HCT116 (cell line): ENCODE results near the gene PHF11. TPM values are rescaled to one million over a fixed set of nuclear protein-coding genes. Genes with fewer than 3 reads are reported as not detected.
A peak's percentile ranks its signal among the peaks of the same experiment; 100 is the strongest.
"Not testable (repeated sequence)": the region's sequence is repeated elsewhere in the genome, so short reads cannot be mapped to it uniquely, and the experiment has no call there.

Experiments used
- ATAC-seq: fragments of 200-7000 bp; cut with Tn5 transposase; 2 replicates; pipeline ENCODE4 v1.9.1; 2020; ENCODE audit warnings: mild to moderate bottlenecking, moderate library complexity
- BruUV-seq: library from RNA; stranded (reverse); fragments of 400-500 nt; replicated peaks from 2 replicates; lab custom pipeline; 2021; lab: Mats Ljungman, UMichigan
- CTCF ChIA-PET: fragments of 300-600 bp; sonication (Branson Sonifier 250); formaldehyde crosslinking; loops from one replicate; lab custom pipeline; 2021; ENCODE audit warnings: antibody characterized with exemption; lab: Charles Lee
- POLR2A ChIA-PET: fragments of 300-600, 350-600 bp; sonication (Branson Sonifier 250); formaldehyde crosslinking; loops from one replicate; lab custom pipeline; 2021; ENCODE audit warnings: antibody characterized with exemption; lab: Charles Lee
- RAD21 ChIA-PET, 2 experiments: fragments of 300-600 bp; sonication (Branson Sonifier 250); formaldehyde crosslinking; loops; one replicate each; lab custom pipeline; 2023; ENCODE audit warnings: low total read pairs in 2 of 2; ENCODE audit not compliant: uncharacterized antibody in 2 of 2, unreplicated experiment in 2 of 2, low non-redundant PET in 1 of 2; lab: Charles Lee
- DNase-seq: peaks from one replicate; pipeline ENCODE4 v3.0.0-alpha.2; 2010; ENCODE audit warnings: low read depth, low spot score
- H2AFZ ChIP-seq: fragments of 200-600 bp; shearing (Covaris generic), sonication (generic); 2 replicates; pipeline ENCODE4 v1.6.1; 2017; ENCODE audit warnings: low read depth, mixed run types, mixed read lengths, antibody characterized with exemption, low read length; ENCODE audit not compliant: poor library complexity, severe bottlenecking
- H3K27ac ChIP-seq: 2 replicates; pipeline ENCODE4 v1.5.1; 2012; ENCODE audit warnings: low read depth, low read length
- H3K27me3 ChIP-seq: fragments of 200-600 bp; sonication (generic); 2 replicates; pipeline ENCODE4 v1.6.1; 2016; ENCODE audit warnings: mixed run types, low read length, mixed read lengths; ENCODE audit not compliant: insufficient read depth
- H3K36me3 ChIP-seq, 2 experiments: fragments of 200-500 bp in 1 of 2; fragments of 200-600 bp in 1 of 2; sonication (Bioruptor generic) in 1 of 2; sonication (generic) in 1 of 2; 2 replicates each; pipeline versions ENCODE4 v1.5.1 to v1.6.1; 2014 to 2016; ENCODE audit warnings: low read length in 2 of 2, inconsistent platforms in 1 of 2, mixed read lengths in 1 of 2, mixed run types in 1 of 2; ENCODE audit not compliant: insufficient read depth in 2 of 2, control insufficient read depth in 1 of 2
- H3K4me1 ChIP-seq, 2 experiments: fragments of 200-600 bp in 1 of 2; sonication (generic) in 1 of 2; 2 replicates each; pipeline versions ENCODE4 v1.5.1 to v1.6.1; 2012 to 2017; ENCODE audit warnings: low read length in 2 of 2, inconsistent platforms in 1 of 2, mild to moderate bottlenecking in 1 of 2, mixed read lengths in 1 of 2, mixed run types in 1 of 2, moderate library complexity in 1 of 2; ENCODE audit not compliant: insufficient read depth in 2 of 2, control insufficient read depth in 1 of 2
- H3K4me2 ChIP-seq: fragments of 200-600 bp; sonication (generic); 2 replicates; pipeline ENCODE4 v1.6.1; 2017; ENCODE audit warnings: mixed run types, low read length, mixed read lengths
- H3K4me3 ChIP-seq, 2 experiments: fragments of 200-600 bp in 1 of 2; sonication (generic) in 1 of 2; replicated peaks in 1 of 2; 2 replicates each; pipeline ENCODE4 v1.5.1; 2011 to 2016; ENCODE audit warnings: low read length in 2 of 2, control low read depth in 1 of 2, low read depth in 1 of 2, mild to moderate bottlenecking in 1 of 2, mixed read lengths in 1 of 2, mixed run types in 1 of 2
- H3K79me2 ChIP-seq: fragments of 200-600 bp; sonication (generic); 2 replicates; pipeline ENCODE4 v1.6.1; 2017; ENCODE audit warnings: mild to moderate bottlenecking, mixed run types, low read length, moderate library complexity, mixed read lengths; ENCODE audit not compliant: insufficient read depth
- H3K9ac ChIP-seq: fragments of 200-600 bp; sonication (generic); 2 replicates; pipeline ENCODE4 v1.6.1; 2016; ENCODE audit warnings: low read length, mixed read lengths
- H3K9me2 ChIP-seq: fragments of 200-600 bp; sonication (generic), shearing (Covaris generic); 2 replicates; pipeline ENCODE4 v1.6.1; 2017; ENCODE audit warnings: mixed run types, mild to moderate bottlenecking, moderate library complexity; ENCODE audit not compliant: insufficient read depth
- H3K9me3 ChIP-seq, 2 experiments: fragments of 200-500 bp in 1 of 2; fragments of 200-600 bp in 1 of 2; sonication (Bioruptor generic) in 1 of 2; sonication (generic) in 1 of 2; 2 replicates each; pipeline ENCODE4 v1.6.1; 2014 to 2017; ENCODE audit warnings: low read length in 2 of 2, mixed read lengths in 2 of 2, inconsistent platforms in 1 of 2, low read depth in 1 of 2, mild to moderate bottlenecking in 1 of 2, mixed run types in 1 of 2, moderate library complexity in 1 of 2; ENCODE audit not compliant: control insufficient read depth in 1 of 2, insufficient read depth in 1 of 2
- H4K20me1 ChIP-seq: fragments of 200-600 bp; sonication (generic), shearing (Covaris generic); 2 replicates; pipeline ENCODE4 v1.6.1; 2017; ENCODE audit warnings: mixed run types, mild to moderate bottlenecking, moderate library complexity; ENCODE audit not compliant: insufficient read depth
- CBX3 ChIP-seq: IDR thresholded peaks from 2 replicates; pipeline ENCODE4 v1.6.1; 2012; ENCODE audit warnings: low read depth
- CEBPB ChIP-seq: IDR thresholded peaks from 2 replicates; pipeline ENCODE4 v1.6.1; 2012; ENCODE audit warnings: low read depth
- EGR1 ChIP-seq: IDR thresholded peaks from 2 replicates; pipeline ENCODE4 v1.6.1; 2012; ENCODE audit warnings: low read depth
- EZH2phosphoT487 ChIP-seq: fragments of 200-600 bp; IDR thresholded peaks from 2 replicates; pipeline ENCODE4 v1.6.1; 2018; ENCODE audit warnings: antibody characterized with exemption, borderline replicate concordance
- FOSL1 ChIP-seq: IDR thresholded peaks from 2 replicates; pipeline ENCODE4 v1.6.1; 2012; ENCODE audit warnings: low read depth
- JUND ChIP-seq: IDR thresholded peaks from 2 replicates; pipeline ENCODE4 v1.6.1; 2012
- POLR2A ChIP-seq: IDR thresholded peaks from 2 replicates; pipeline ENCODE4 v1.7.0; 2011; ENCODE audit warnings: borderline replicate concordance; ENCODE audit not compliant: insufficient read depth, insufficient read length; ENCODE audit errors: extremely low read depth
- TCF7L2 ChIP-seq: IDR thresholded peaks from 2 replicates; pipeline ENCODE4 v1.7.0; 2011; ENCODE audit warnings: borderline replicate concordance, inconsistent platforms; ENCODE audit not compliant: insufficient read depth, insufficient read length; ENCODE audit errors: extremely low read depth
- YY1 ChIP-seq: IDR thresholded peaks from 2 replicates; pipeline ENCODE4 v1.6.1; 2011; ENCODE audit warnings: low read length, low read depth, moderate library complexity, mild to moderate bottlenecking; ENCODE audit not compliant: insufficient replicate concordance; ENCODE audit errors: extremely low read depth
- ZFX ChIP-seq: fragments of 450-650 bp; IDR thresholded peaks from 2 replicates; pipeline ENCODE4 v1.6.1; 2017
- ZNF274 ChIP-seq: fragments of 200-500 bp; sonication (Bioruptor generic); IDR thresholded peaks from 2 replicates; pipeline ENCODE4 v1.6.1; 2014; ENCODE audit warnings: mild to moderate bottlenecking, low read depth, low read length, inconsistent platforms
- intact Hi-C: fragments of 100-400 bp; cut with micrococcal nuclease; formaldehyde crosslinking; loops from 2 replicates; pipeline ENCODE4 v1.10.0; 2022
- total RNA-seq: library from RNA; stranded (reverse); gene quantifications from one replicate; pipeline ENCODE4 v1.2.1, GENCODE V29; 2021; ENCODE audit not compliant: unreplicated experiment
- TF ChIP-seq, protein P1 (sequence below), 3 experiments: fragments of 200-600 bp in 1 of 3; sonication (generic) in 1 of 3; IDR thresholded peaks in 2 of 3; conservative IDR thresholded peaks in 1 of 3; 2 replicates each; pipeline ENCODE4 v1.5.1; 2012 to 2017; ENCODE audit warnings: low read depth in 2 of 3, low read length in 2 of 3, antibody characterized with exemption in 1 of 3, borderline replicate concordance in 1 of 3, control low read depth in 1 of 3, mild to moderate bottlenecking in 1 of 3, mixed read lengths in 1 of 3, mixed run types in 1 of 3, moderate library complexity in 1 of 3; ENCODE audit not compliant: insufficient read depth in 1 of 3

The PHF11 gene
- total RNA-seq, 1 experiment from 2014 or later, result 12.1 TPM

DNA sequence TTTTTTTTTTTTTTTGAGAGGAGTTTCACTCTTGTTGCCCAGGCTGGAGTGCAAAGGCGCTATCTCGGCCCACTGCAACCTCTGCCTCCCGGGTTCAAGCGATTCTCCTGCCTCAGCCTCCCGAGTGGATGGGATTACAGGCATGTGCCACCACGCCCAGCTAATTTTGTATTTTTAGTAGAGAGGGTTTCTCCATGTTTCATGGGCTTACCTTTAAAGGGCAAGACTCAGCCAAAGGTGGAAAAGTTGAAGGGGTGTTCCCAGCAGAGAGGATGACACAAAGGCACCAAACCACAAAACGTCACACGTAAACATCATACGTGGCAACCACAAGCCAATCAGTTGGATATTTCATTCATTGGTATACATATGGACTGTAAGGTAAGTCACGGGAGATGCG lies 1.1 kb downstream of the PHF11 start:
- not testable (repeated sequence) for BruUV-seq, ATAC-seq

DNA sequence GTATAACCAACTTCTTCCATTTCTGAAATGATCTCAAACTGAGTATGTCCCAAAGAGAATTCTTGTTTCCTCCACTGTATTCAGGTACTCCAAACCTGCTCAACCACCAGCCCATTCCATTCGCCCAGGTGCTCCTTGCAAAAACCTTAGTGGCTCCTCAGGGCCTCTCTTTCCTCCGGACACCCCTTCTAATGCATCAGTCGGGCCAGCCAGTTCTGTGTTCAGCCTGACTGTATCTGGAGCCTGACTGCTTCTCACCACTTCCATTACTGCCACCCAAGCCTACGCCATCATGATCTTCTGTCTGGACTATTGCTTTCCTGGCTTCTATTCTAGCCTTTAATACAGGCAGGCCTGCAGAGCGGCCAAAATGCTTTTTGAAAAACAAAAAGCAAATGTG lies 1.5 kb downstream of the PHF11 start:
- Histone ChIP-seq H2AFZ (no peak overlapping the region), H3K4me3 (no peak overlapping the region), H3K4me1 (peaks cover 11 to 21% of the 10 kb centered on the region in 2 experiments; a peak in 3 of 4 replicates), H3K27ac (no peak overlapping the region), H3K36me3 (no peaks in the 10 kb centered on the region), H3K27me3 (no peaks in the 10 kb centered on the region), H3K9me2 (no peaks in the 10 kb centered on the region), H3K79me2 (no peaks in the 10 kb centered on the region), H3K9me3 (no peaks in the 10 kb centered on the region)
- ATAC-seq, result no peak
- no peak for DNase-seq
- intact Hi-C loops, result no loop called here
- ChIA-PET CTCF (no interaction called here), RAD21 (no interaction called here)
- BruUV-seq, result TSS peak; percentile 42
- no peak for TF ChIP-seq JUND
- TF ChIP-seq, all 23 proteins: peak for 0
- Histone ChIP-seq H3K4me2 (no peak overlapping the region), H4K20me1 (no peaks in the 10 kb centered on the region), H3K9ac (no peak overlapping the region)
- POLR2A ChIA-PET, result no interaction called here

More for the DNA sequence above, 1.1 kb downstream of the PHF11 start:
- H3K27ac ChIP-seq, H3K36me3 ChIP-seq, H3K9ac ChIP-seq, H2AFZ ChIP-seq, H3K4me3 ChIP-seq, CTCF ChIA-PET, H3K9me2 ChIP-seq, H3K9me3 ChIP-seq, DNase-seq, intact Hi-C loops, H3K79me2 ChIP-seq, H3K4me2 ChIP-seq, H3K27me3 ChIP-seq, RAD21 ChIA-PET, H4K20me1 ChIP-seq: not testable (repeated sequence)
- POLR2A ChIA-PET, result interaction anchor here (1.3 kb wide), 1 partner anchor 31 kb away, joined by 3 read pairs; no protein-coding TSS in a partner anchor
- peaks cover 11 to 21% of the 10 kb centered on the region in 2 experiments; a peak in 3 of 4 replicates for H3K4me1 ChIP-seq

DNA sequence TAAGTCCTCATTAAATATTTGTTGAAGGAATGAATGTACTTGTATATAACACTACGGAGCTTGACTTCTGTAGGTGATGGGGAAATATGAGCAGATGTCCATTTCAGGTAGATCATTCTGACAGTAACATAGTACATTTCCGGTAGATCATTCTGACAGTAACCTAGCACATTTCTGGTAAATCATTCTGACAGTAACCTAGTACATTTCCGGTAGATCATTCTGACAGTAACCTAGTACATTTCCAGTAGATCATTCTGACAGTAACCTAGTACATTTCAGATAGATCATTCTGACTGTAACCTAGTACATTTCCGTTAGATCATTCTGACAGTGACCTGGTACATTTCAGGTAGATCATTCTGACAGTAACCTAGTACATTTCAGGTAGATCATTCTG lies 2.5 kb downstream of the PHF11 start:
- ATAC-seq, result no peak
- Histone ChIP-seq H3K4me2 (no peak overlapping the region), H3K9ac (no peak overlapping the region), H3K4me1 (peaks cover 11 to 21% of the 10 kb centered on the region in 2 experiments; a peak in 3 of 4 replicates), H3K27me3 (no peaks in the 10 kb centered on the region), H3K27ac (no peak overlapping the region), H3K79me2 (no peaks in the 10 kb centered on the region), H3K9me2 (no peaks in the 10 kb centered on the region), H3K4me3 (no peak overlapping the region), H2AFZ (no peak overlapping the region), H3K9me3 (no peaks in the 10 kb centered on the region), H4K20me1 (no peaks in the 10 kb centered on the region), H3K36me3 (no peaks in the 10 kb centered on the region)
- no TSS peak for BruUV-seq
- intact Hi-C loops, result no loop called here
- ChIA-PET POLR2A (no interaction called here), CTCF (no interaction called here), RAD21 (no interaction called here)
- no peak for DNase-seq
- TF ChIP-seq CBX3, result no peak
- no peak for TF ChIP-seq YY1
- TF ChIP-seq POLR2A, result no peak
- no peak for TF ChIP-seq FOSL1
- TF ChIP-seq CEBPB, result no peak
- TF ChIP-seq EZH2phosphoT487, result no peak
- TF ChIP-seq ZNF274, result no peak
- TF ChIP-seq EGR1, result no peak
- no peak for TF ChIP-seq TCF7L2
- no peak for TF ChIP-seq ZFX
- TF ChIP-seq, protein P1, sequence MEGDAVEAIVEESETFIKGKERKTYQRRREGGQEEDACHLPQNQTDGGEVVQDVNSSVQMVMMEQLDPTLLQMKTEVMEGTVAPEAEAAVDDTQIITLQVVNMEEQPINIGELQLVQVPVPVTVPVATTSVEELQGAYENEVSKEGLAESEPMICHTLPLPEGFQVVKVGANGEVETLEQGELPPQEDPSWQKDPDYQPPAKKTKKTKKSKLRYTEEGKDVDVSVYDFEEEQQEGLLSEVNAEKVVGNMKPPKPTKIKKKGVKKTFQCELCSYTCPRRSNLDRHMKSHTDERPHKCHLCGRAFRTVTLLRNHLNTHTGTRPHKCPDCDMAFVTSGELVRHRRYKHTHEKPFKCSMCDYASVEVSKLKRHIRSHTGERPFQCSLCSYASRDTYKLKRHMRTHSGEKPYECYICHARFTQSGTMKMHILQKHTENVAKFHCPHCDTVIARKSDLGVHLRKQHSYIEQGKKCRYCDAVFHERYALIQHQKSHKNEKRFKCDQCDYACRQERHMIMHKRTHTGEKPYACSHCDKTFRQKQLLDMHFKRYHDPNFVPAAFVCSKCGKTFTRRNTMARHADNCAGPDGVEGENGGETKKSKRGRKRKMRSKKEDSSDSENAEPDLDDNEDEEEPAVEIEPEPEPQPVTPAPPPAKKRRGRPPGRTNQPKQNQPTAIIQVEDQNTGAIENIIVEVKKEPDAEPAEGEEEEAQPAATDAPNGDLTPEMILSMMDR (IDR thresholded peaks at IDR 0.05 in 2 of 3, conservative IDR thresholded peaks at IDR 0.05 in 1 of 3; ENCODE audit: borderline replicate concordance in 1 of 3, insufficient read depth in 1 of 3, low read depth in 2 of 3, low read length in 2 of 3), result no peak
